H9 (cell line): Measurements from ENCODE around the gene ZGRF1. TPM values are rescaled to one million over a fixed set of nuclear protein-coding genes. Genes with fewer than 3 reads are reported as not detected.

Source experiments
- DNase-seq: peaks from one replicate; pipeline ENCODE4 v3.0.0-alpha.2; 2017
- H2AFZ ChIP-seq: one replicate; pipeline ENCODE4 v1.6.1; 2013; ENCODE audit warnings: mild to moderate bottlenecking, low read length, control low read depth, moderate library complexity
- H2AK5ac ChIP-seq: 2 replicates; pipeline ENCODE4 v1.6.1; 2013; ENCODE audit warnings: low read length, control low read depth, mixed read lengths; ENCODE audit not compliant: insufficient read length
- H2BK120ac ChIP-seq: one replicate; pipeline ENCODE4 v1.6.1; 2013; ENCODE audit warnings: low read depth, mild to moderate bottlenecking, low read length, control low read depth, inconsistent platforms; ENCODE audit not compliant: poor library complexity, severe bottlenecking
- H2BK12ac ChIP-seq: 2 replicates; pipeline ENCODE4 v1.6.1; 2013; ENCODE audit warnings: low read length, control low read depth, mixed read lengths, low read depth; ENCODE audit not compliant: insufficient read length
- H2BK15ac ChIP-seq: 2 replicates; pipeline ENCODE4 v1.6.1; 2013; ENCODE audit warnings: low read depth, low read length, control low read depth
- H2BK20ac ChIP-seq: one replicate; pipeline ENCODE4 v1.6.1; 2013; ENCODE audit warnings: low read depth, mild to moderate bottlenecking, low read length, control low read depth, inconsistent platforms; ENCODE audit not compliant: poor library complexity, severe bottlenecking
- H2BK5ac ChIP-seq: 2 replicates; pipeline ENCODE4 v1.6.1; 2013; ENCODE audit warnings: low read length, control low read depth, mixed read lengths; ENCODE audit not compliant: insufficient read length
- H3K14ac ChIP-seq: 2 replicates; pipeline ENCODE4 v1.6.1; 2013; ENCODE audit warnings: low read length, control low read depth; ENCODE audit not compliant: insufficient read depth
- H3K18ac ChIP-seq: 2 replicates; pipeline ENCODE4 v1.6.1; 2013; ENCODE audit warnings: low read depth, mild to moderate bottlenecking, mixed read lengths, low read length, control low read depth; ENCODE audit not compliant: insufficient read length
- H3K23ac ChIP-seq: 2 replicates; pipeline ENCODE4 v1.6.1; 2013; ENCODE audit warnings: low read length, control low read depth, mixed read lengths, low read depth; ENCODE audit not compliant: insufficient read length
- H3K23me2 ChIP-seq: 2 replicates; pipeline ENCODE4 v1.6.1; 2013; ENCODE audit warnings: low read depth, mild to moderate bottlenecking, mixed read lengths, low read length, control low read depth; ENCODE audit not compliant: insufficient read length, poor library complexity, severe bottlenecking
- H3K27ac ChIP-seq: 2 replicates; pipeline ENCODE4 v1.5.1; 2013; ENCODE audit warnings: low read length, control low read depth, mixed read lengths, low read depth; ENCODE audit not compliant: insufficient read length
- H3K27me3 ChIP-seq: 2 replicates; pipeline ENCODE4 v1.6.1; 2013; ENCODE audit warnings: low read length, control low read depth, inconsistent platforms; ENCODE audit not compliant: insufficient read depth
- H3K4ac ChIP-seq: 2 replicates; pipeline ENCODE4 v1.6.1; 2013; ENCODE audit warnings: low read depth, mild to moderate bottlenecking, control low read depth, inconsistent platforms, low read length, moderate library complexity
- H3K4me1 ChIP-seq: 2 replicates; pipeline ENCODE4 v1.6.1; 2013; ENCODE audit warnings: low read length, control low read depth, inconsistent platforms; ENCODE audit not compliant: insufficient read depth
- H3K4me2 ChIP-seq: 2 replicates; pipeline ENCODE4 v1.6.1; 2013; ENCODE audit warnings: low read length, control low read depth, mixed read lengths; ENCODE audit not compliant: insufficient read length, insufficient read depth
- H3K56ac ChIP-seq: 2 replicates; pipeline ENCODE4 v1.6.1; 2013; ENCODE audit warnings: low read depth, mild to moderate bottlenecking, mixed read lengths, low read length, control low read depth; ENCODE audit not compliant: insufficient read length
- H3K79me1 ChIP-seq: 2 replicates; pipeline ENCODE4 v1.6.1; 2013; ENCODE audit warnings: low read depth, mild to moderate bottlenecking, moderate library complexity, low read length, control low read depth, inconsistent platforms; ENCODE audit not compliant: insufficient read depth, poor library complexity, severe bottlenecking
- H3K79me2 ChIP-seq: 2 replicates; pipeline ENCODE4 v1.6.1; 2013; ENCODE audit warnings: low read length, control low read depth, inconsistent platforms; ENCODE audit not compliant: insufficient read depth
- H3K9ac ChIP-seq: 2 replicates; pipeline ENCODE4 v1.6.1; 2013; ENCODE audit warnings: low read length, control low read depth, mixed read lengths; ENCODE audit not compliant: insufficient read length; ENCODE audit errors: extremely low read depth
- H3K9me3 ChIP-seq: one replicate; pipeline ENCODE4 v1.6.1; 2013; ENCODE audit warnings: low read depth, low read length, inconsistent platforms; ENCODE audit not compliant: control insufficient read depth
- H3T11ph ChIP-seq: one replicate; pipeline ENCODE4 v1.6.1; 2013; ENCODE audit warnings: mild to moderate bottlenecking, low read length, control low read depth, inconsistent platforms
- H4K20me1 ChIP-seq: one replicate; pipeline ENCODE4 v1.6.1; 2013; ENCODE audit not compliant: control insufficient read depth, insufficient read length, insufficient read depth
- H4K5ac ChIP-seq: 2 replicates; pipeline ENCODE4 v1.6.1; 2013; ENCODE audit warnings: low read depth, mild to moderate bottlenecking, mixed read lengths, low read length, control low read depth; ENCODE audit not compliant: insufficient read length
- H4K8ac ChIP-seq: replicated peaks from 2 replicates; pipeline ENCODE4 v1.6.1; 2013; ENCODE audit warnings: low read length, control low read depth, mixed read lengths, low read depth; ENCODE audit not compliant: insufficient read length
- H4K91ac ChIP-seq: 2 replicates; pipeline ENCODE4 v1.6.1; 2013; ENCODE audit warnings: low read depth, mild to moderate bottlenecking, moderate library complexity, mixed read lengths, low read length, control low read depth; ENCODE audit not compliant: insufficient read length
- H3K27ac Mint-ChIP-seq, 3 experiments: 2 replicates in 2 of 3; 3 replicates in 1 of 3; pipeline ENCODE4 v1.8.0; 2020 to 2021; ENCODE audit warnings: mixed read lengths in 3 of 3, mild to moderate bottlenecking in 1 of 3, moderate library complexity in 1 of 3
- H3K27me3 Mint-ChIP-seq: 2 replicates; pipeline ENCODE4 v1.8.0; 2021; ENCODE audit warnings: low read depth, mild to moderate bottlenecking, moderate library complexity, mixed read lengths
- H3K36me3 Mint-ChIP-seq, 3 experiments: 2 replicates in 2 of 3; 3 replicates in 1 of 3; pipeline ENCODE4 v1.8.0; 2020 to 2021; ENCODE audit warnings: low read depth in 3 of 3, mixed read lengths in 3 of 3; ENCODE audit not compliant: insufficient read depth in 1 of 3
- H3K4me1 Mint-ChIP-seq, 2 experiments: 2 replicates each; pipeline ENCODE4 v1.8.0; 2020; ENCODE audit warnings: mixed read lengths in 2 of 2
- H3K4me3 Mint-ChIP-seq, 2 experiments: 2 replicates in 1 of 2; 3 replicates in 1 of 2; pipeline ENCODE4 v1.8.0; 2020 to 2021; ENCODE audit warnings: mild to moderate bottlenecking in 2 of 2, mixed read lengths in 2 of 2, moderate library complexity in 1 of 2
- H3K9me3 Mint-ChIP-seq, 2 experiments: 2 replicates in 1 of 2; 3 replicates in 1 of 2; pipeline ENCODE4 v1.8.0; 2020; ENCODE audit warnings: mild to moderate bottlenecking in 2 of 2, mixed read lengths in 2 of 2, moderate library complexity in 1 of 2
- CTCF ChIP-seq: fragments of 200-600 bp; sonication (generic); conservative IDR thresholded peaks from 3 replicates; pipeline ENCODE4 v1.8.0; 2021; ENCODE audit warnings: antibody characterized with exemption, mild to moderate bottlenecking
- WGBS: extraction: QIAGEN DNeasy Blood & Tissue Kit; methylation state at CpG from one replicate; pipeline ENCODE4 v1.1.7; 2013; ENCODE audit warnings: missing lambda C conversion rate, low lambda C conversion rate, mixed read lengths; ENCODE audit not compliant: insufficient read length; ENCODE audit errors: extremely low coverage; 5-methylcytosine and 5-hydroxymethylcytosine counted together
- total RNA-seq: library from RNA; stranded (reverse); gene quantifications from 2 replicates; pipeline ENCODE4 v1.2.1, GENCODE V29; 2021

Gene ZGRF1
- total RNA-seq, 1 experiment from 2014 or later: 38.3 TPM

- no peak overlapping the region for H3K4me2 ChIP-seq
- TF ChIP-seq CTCF: no peak
- no peak overlapping the region for H3K4ac ChIP-seq
- H4K5ac ChIP-seq: no peak overlapping the region
- H3K79me1 ChIP-seq: no peaks in the 10 kb centered on the region
- H2BK15ac ChIP-seq: no peak overlapping the region
- Mint-ChIP-seq H3K36me3 (peaks cover 6 to 35% (median 29%) of the 10 kb centered on the region in 3 experiments; a peak in 6 of 7 replicates), H3K4me3 (no peak overlapping the region), H3K9me3 (no peaks in the 10 kb centered on the region), H3K27ac (no peak overlapping the region), H3K4me1 (peaks cover 2 to 3% of the 10 kb centered on the region in 2 experiments; a peak in 3 of 4 replicates), H3K27me3 (no peaks in the 10 kb centered on the region)
- H4K8ac ChIP-seq: no peak overlapping the region
- H3K56ac ChIP-seq: no peak overlapping the region
- no peaks in the 10 kb centered on the region for H3K27me3 ChIP-seq
- no peak overlapping the region for H3K23ac ChIP-seq
- H3K9me3 ChIP-seq: no peaks in the 10 kb centered on the region
- H3K27ac ChIP-seq: no peak overlapping the region
- H2BK20ac ChIP-seq: no peak overlapping the region
- H3K18ac ChIP-seq: no peak overlapping the region
- no peak overlapping the region for H3T11ph ChIP-seq
- H2BK5ac ChIP-seq: no peak overlapping the region
- no peak overlapping the region for H2BK120ac ChIP-seq
- no peak overlapping the region for H2AFZ ChIP-seq
- no peak for DNase-seq
- no CpG with 5 or more reads among the region's 5 CpGs for WGBS
- no peak overlapping the region for H3K14ac ChIP-seq
- no peak overlapping the region for H4K91ac ChIP-seq
- no peaks in the 10 kb centered on the region for H3K79me2 ChIP-seq
- no peaks in the 10 kb centered on the region; the same call in 1 of the 2 replicates for H3K4me1 ChIP-seq
- no peaks in the 10 kb centered on the region for H4K20me1 ChIP-seq
- no peak overlapping the region for H2BK12ac ChIP-seq
- H3K23me2 ChIP-seq: no peaks in the 10 kb centered on the region
- H3K9ac ChIP-seq: no peak overlapping the region
- H2AK5ac ChIP-seq: no peak overlapping the region
These were observed 43.1 kb downstream of the ZGRF1 start for GRCh38 chr4:112593438-112594133.
